ENCODE data around the gene TMEM135.

TMEM135 gene

GRCh38 chr11:87295237-87295636, 257.5 kb downstream of the TMEM135 start:
- no peak for DNase-seq (ENCODE audit: low read depth)
- H3K4me3 ChIP-seq (ENCODE audit: low read depth, low read length), result no peak overlapping the region
- TF ChIP-seq, protein P1, sequence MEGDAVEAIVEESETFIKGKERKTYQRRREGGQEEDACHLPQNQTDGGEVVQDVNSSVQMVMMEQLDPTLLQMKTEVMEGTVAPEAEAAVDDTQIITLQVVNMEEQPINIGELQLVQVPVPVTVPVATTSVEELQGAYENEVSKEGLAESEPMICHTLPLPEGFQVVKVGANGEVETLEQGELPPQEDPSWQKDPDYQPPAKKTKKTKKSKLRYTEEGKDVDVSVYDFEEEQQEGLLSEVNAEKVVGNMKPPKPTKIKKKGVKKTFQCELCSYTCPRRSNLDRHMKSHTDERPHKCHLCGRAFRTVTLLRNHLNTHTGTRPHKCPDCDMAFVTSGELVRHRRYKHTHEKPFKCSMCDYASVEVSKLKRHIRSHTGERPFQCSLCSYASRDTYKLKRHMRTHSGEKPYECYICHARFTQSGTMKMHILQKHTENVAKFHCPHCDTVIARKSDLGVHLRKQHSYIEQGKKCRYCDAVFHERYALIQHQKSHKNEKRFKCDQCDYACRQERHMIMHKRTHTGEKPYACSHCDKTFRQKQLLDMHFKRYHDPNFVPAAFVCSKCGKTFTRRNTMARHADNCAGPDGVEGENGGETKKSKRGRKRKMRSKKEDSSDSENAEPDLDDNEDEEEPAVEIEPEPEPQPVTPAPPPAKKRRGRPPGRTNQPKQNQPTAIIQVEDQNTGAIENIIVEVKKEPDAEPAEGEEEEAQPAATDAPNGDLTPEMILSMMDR (IDR thresholded peaks at IDR 0.05; ENCODE audit: control insufficient read depth, extremely low read depth, insufficient read depth), result no peak

DNA sequence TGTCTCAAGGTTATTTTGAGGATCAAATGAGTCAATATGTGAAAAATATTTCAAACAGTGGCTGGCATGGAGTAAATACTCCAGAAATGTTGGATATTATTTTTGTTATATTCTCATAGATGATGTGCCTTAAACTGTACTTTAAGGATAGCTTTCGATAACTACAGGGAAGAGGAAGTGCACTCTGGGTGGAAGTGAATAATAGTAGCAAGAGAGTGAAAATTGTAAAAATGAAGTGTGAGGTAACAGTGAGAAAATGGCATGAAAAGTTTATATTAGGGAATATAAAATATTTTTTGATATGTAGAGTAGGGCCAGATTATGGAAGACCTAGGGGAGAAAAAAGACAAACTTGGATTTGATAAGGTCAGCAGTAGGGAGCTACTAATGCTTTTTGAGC, 258.9 kb downstream of the TMEM135 start:
- no peak overlapping the region for H3K4me3 ChIP-seq (ENCODE audit: low read depth, low read length)
- DNase-seq (ENCODE audit: low read depth), result no peak
- TF ChIP-seq, protein P1 (IDR thresholded peaks at IDR 0.05; ENCODE audit: control insufficient read depth, extremely low read depth, insufficient read depth), result no peak

GRCh38 chr11:87298155-87298554, 260.4 kb downstream of the TMEM135 start:
- DNase-seq (ENCODE audit: low read depth), result no peak

GRCh38 chr11:87299041-87299481, 261.3 kb downstream of the TMEM135 start:
- TF ChIP-seq, protein P1 (IDR thresholded peaks at IDR 0.05; ENCODE audit: control insufficient read depth, extremely low read depth, insufficient read depth), result no peak
- DNase-seq (ENCODE audit: low read depth), result no peak
- no peak overlapping the region for H3K4me3 ChIP-seq (ENCODE audit: low read depth, low read length)

More at GRCh38 chr11:87298155-87298554, 260.4 kb downstream of the TMEM135 start:
- TF ChIP-seq, protein P1 (IDR thresholded peaks at IDR 0.05; ENCODE audit: control insufficient read depth, extremely low read depth, insufficient read depth), result no peak
- no peak overlapping the region for H3K4me3 ChIP-seq (ENCODE audit: low read depth, low read length)

GRCh38 chr11:87300640-87301380, 263.1 kb downstream of the TMEM135 start:
- no peak overlapping the region for H3K4me3 ChIP-seq (ENCODE audit: low read depth, low read length)
- no peak for DNase-seq (ENCODE audit: low read depth)
- TF ChIP-seq, protein P1 (IDR thresholded peaks at IDR 0.05; ENCODE audit: control insufficient read depth, extremely low read depth, insufficient read depth), result peak; percentile 26; the same call in 1 of the 2 replicates

GRCh38 chr11:87301785-87302540, 264.2 kb downstream of the TMEM135 start:
- TF ChIP-seq, protein P1 (IDR thresholded peaks at IDR 0.05; ENCODE audit: control insufficient read depth, extremely low read depth, insufficient read depth), result no peak
- no peak for DNase-seq (ENCODE audit: low read depth)
- H3K4me3 ChIP-seq (ENCODE audit: low read depth, low read length), result no peak overlapping the region
